Heart left ventricle (tissue), 13 donors: ENCODE data around the gene SLC25A22.

ENCODE experiments used
- POLR2A ChIP-seq, 2 donors: fragments of 450-650 bp; IDR thresholded peaks; one replicate each; pipeline ENCODE4 v1.6.1; 2017; ENCODE audit warnings: antibody characterized with exemption in 2 of 2, mild to moderate bottlenecking in 2 of 2, moderate library complexity in 2 of 2
- TF ChIP-seq, protein P1 (sequence below), 12 donors: fragments of 200-600 bp; sonication (generic) in 4 of 12; IDR thresholded peaks; one replicate each; pipeline versions ENCODE4 v1.5.0 to v1.8.0; 2018 to 2022; ENCODE audit warnings: antibody characterized with exemption in 12 of 12, mild to moderate bottlenecking in 5 of 12
- donor health status: ischemic (EF 13 %, LVEDD 7.1; RV severe dilation, severe dysfunction).
- donor health status: DM: no; HTN: yes; CAD: no.
- donor health status: DM: no; HTN: no; CAD: no.
- donor health status: ischemic (EF 25% LVEDD 6.9; RV normal size, moderate dysfunction).
- donor health status: ischemic (EF 25% LVEDD 5.7; RV mildly dilated, moderate dysfunction).
- donor health status: ischemic (EF 35%, LVEDD 5.7; RV mildly dilated, moderate dysfunction).
- donor health status: nonischemic (EF 11% LVEDD 7.7; RV severe dilation, severe dysfunction).
- donor health status: DM: yes; HTN: yes; CAD: no.
- donor health status: PGD.
- donor health status: ischemic (EF 29% LVEDD 5.4; RV normal size, mild dysfunction).
- donor health status: nonischemic (EF 23%, LVEDD 6.1; RV moderate dilation, normal function).

DNA sequence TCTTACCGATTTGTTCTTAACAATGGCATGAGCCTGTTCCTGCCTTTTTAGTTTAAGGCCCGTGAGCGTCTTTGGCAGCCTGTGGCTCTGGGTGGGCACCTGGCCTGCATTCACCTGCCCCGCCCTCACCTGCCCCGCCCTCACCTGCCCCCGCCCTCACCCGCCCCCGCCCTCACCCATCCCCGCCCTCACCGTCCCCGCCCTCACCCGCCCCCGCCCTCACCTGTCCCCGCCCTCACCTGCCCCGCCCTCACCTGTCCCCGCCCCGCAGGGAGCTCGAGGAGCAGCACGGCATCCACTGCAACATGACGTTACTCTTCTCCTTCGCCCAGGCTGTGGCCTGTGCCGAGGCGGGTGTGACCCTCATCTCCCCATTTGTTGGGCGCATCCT, 35.0 kb downstream of the SLC25A22 start:
- TF ChIP-seq, protein P1, sequence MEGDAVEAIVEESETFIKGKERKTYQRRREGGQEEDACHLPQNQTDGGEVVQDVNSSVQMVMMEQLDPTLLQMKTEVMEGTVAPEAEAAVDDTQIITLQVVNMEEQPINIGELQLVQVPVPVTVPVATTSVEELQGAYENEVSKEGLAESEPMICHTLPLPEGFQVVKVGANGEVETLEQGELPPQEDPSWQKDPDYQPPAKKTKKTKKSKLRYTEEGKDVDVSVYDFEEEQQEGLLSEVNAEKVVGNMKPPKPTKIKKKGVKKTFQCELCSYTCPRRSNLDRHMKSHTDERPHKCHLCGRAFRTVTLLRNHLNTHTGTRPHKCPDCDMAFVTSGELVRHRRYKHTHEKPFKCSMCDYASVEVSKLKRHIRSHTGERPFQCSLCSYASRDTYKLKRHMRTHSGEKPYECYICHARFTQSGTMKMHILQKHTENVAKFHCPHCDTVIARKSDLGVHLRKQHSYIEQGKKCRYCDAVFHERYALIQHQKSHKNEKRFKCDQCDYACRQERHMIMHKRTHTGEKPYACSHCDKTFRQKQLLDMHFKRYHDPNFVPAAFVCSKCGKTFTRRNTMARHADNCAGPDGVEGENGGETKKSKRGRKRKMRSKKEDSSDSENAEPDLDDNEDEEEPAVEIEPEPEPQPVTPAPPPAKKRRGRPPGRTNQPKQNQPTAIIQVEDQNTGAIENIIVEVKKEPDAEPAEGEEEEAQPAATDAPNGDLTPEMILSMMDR (IDR thresholded peaks at IDR 0.05) = no peak
- TF ChIP-seq POLR2A (IDR thresholded peaks at IDR 0.05) = no peak
